ENCODE results near the gene CAPN11.

GRCh38 chr6:44203955-44204354 is 45.3 kb downstream of the CAPN11 start:
- no peak for TF ChIP-seq KHSRP (IDR thresholded peaks at IDR 0.05)
- TF ChIP-seq HOMEZ (CRISPR knock-in tag; IDR thresholded peaks at IDR 0.05), result no peak
- TF ChIP-seq ESRRA (IDR thresholded peaks at IDR 0.05; ENCODE audit: borderline replicate concordance, low read depth), result no peak
- peak; percentile 53 for TF ChIP-seq EP300 (IDR thresholded peaks at IDR 0.05; ENCODE audit: low read length)
- TF ChIP-seq CEBPG (CRISPR knock-in tag; IDR thresholded peaks at IDR 0.05), result no peak
- TF ChIP-seq CEBPG (tag; conservative IDR thresholded peaks at IDR 0.05 in 1 of 2, IDR thresholded peaks at IDR 0.05 in 1 of 2), result peak in 1 of 2 experiments; percentile 19; a peak in 1 of 4 replicates
- peak; percentile 90 for TF ChIP-seq JUN (IDR thresholded peaks at IDR 0.05; ENCODE audit: borderline replicate concordance, low read depth, low read length)
- no peak for TF ChIP-seq JUN (CRISPR knock-in tag; IDR thresholded peaks at IDR 0.05; ENCODE audit: borderline replicate concordance)
- no peak for TF ChIP-seq ZNF583 (CRISPR knock-in tag; IDR thresholded peaks at IDR 0.05)

Data from K562 (cell line).